T1000 (cell line): ENCODE measurements around the gene HIC1.

ENCODE experiments used
- DNase-seq: peaks from one replicate; lab custom pipeline; 2025; ENCODE audit warnings: mixed read lengths; lab: John Stamatoyannopoulos, UW

Gene HIC1

DNA sequence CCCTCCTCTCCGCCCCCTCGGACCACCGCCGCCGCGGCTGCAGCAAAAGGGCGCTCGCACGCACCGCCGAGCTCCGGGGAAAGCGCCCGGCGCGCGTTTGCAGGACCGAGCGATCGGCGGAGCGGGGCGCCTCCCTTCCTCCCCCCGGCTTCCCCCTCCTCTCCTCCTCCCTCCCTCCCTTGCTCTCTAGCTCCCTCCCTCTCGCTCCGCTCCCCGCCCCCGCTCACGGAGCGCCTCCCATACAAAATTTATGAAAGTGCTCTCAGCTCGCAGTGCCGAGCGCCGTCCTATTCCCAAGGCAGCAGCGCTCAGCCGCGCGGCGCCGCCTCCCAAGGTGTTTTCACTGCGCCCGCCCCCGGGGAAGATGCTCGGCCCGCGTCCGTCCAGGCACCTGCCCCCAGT lies 29.7 kb upstream of the HIC1 start, which contains the start of gene RTN4RL1:
TSS of gene RTN4RL1 (minus strand) at position 115 of the 402 bp plus-strand sequence. CDS start 469 bp downstream, outside the sequence.
- DNase-seq, result peak; percentile 73

- peak; percentile 60 for DNase-seq
These were observed 29.1 kb upstream of the HIC1 start for GRCh38 chr17:2025622-2026309.

- DNase-seq, result no peak
These were observed 27.2 kb upstream of the HIC1 start for GRCh38 chr17:2027528-2028233.

GRCh38 chr17:2028234-2028614 lies 26.7 kb upstream of the HIC1 start:
- DNase-seq, result no peak

DNA sequence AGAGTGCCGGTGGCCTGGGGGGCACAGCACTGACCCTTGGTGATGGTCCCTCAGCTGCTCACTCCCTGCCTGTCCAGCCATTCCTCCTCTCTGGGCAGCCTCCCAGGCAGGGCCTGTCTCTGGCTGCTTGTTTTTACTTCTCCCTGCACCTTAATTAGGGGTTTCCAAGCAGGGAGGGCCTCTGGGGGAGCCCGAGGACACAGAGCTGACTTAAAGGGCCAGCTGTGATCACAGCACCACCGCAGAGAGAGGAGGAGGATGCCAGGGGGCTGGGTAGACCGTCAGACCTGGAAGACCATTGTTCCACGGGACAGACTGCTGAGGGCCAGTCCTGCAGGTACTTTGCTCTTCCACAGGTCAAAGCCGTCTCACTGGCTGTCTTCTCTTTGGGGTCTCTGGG lies 26.2 kb upstream of the HIC1 start:
- DNase-seq, result no peak

GRCh38 chr17:2029911-2030778 lies 24.8 kb upstream of the HIC1 start, which contains the start of gene DPH1:
DPH1 (plus strand) TSS chr17:2030153; CDS start chr17:2030170, 17 bp downstream.
- DNase-seq, result peak; percentile 80

DNA sequence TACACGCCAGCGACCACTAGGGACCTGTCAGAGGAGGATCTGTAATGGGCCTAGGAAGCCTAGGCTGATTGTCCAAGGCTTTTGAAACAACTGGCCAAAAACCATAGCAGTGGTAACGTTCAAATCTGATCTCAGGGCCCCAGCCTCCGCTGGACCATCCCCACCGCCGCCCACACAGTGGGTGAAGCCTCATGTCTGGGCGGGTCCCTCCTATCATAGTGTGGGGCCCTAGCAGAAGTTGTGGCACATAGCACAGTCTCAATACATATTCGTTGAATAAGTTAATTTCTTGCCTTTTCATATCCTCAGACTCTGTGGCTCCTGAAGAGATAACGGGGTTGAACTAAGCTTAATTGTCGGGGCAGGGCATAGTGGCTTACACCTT lies 24.1 kb upstream of the HIC1 start:
- no peak for DNase-seq

GRCh38 chr17:2033153-2033552 lies 21.8 kb upstream of the HIC1 start:
- DNase-seq, result no peak

DNA sequence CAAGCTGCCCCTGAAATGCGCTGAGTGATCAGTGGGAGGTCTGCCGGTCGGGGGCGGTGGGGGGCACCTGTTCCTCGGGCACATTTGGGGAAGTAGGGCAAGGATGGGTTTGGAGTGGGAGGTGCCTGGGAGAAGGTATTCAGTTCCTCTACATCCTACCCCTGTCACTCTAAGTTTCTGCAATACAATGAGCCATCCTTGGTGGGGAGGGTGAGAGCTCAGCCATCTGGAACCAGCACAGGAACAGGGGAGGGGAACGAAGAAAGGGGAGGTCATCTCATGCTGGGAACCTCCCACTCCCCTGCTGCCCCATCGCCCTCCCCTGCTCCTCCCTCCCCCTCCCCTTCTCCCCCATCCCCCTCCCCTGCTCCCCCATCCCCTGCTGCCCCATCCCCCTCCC lies 20.7 kb upstream of the HIC1 start:
- peak; percentile 22 for DNase-seq

- peak; percentile 85 for DNase-seq
These were observed 19.9 kb upstream of the HIC1 start for GRCh38 chr17:2034806-2035540.

- DNase-seq, result no peak
These were observed 19.1 kb upstream of the HIC1 start for GRCh38 chr17:2035541-2036488.

DNA sequence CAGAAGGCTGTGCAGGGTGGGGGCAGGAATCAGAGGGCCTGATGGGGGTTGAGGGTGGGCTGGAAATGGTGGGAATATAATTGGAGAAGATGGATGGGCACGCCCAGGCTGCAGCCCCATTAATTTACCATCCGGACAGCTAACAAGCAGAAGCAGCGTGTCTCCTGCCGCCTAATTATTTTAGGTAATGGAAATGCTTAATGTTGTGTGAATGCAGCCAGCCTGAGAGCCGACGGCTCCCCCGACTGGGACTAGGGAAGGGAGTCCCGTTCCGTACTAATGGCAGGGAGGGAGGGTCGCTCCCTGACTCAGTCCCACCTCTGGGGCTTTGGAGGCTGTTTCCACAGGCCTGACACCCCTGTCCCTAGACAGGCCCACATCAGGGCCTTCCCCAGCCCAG lies 17.7 kb upstream of the HIC1 start:
- DNase-seq, result no peak

DNA sequence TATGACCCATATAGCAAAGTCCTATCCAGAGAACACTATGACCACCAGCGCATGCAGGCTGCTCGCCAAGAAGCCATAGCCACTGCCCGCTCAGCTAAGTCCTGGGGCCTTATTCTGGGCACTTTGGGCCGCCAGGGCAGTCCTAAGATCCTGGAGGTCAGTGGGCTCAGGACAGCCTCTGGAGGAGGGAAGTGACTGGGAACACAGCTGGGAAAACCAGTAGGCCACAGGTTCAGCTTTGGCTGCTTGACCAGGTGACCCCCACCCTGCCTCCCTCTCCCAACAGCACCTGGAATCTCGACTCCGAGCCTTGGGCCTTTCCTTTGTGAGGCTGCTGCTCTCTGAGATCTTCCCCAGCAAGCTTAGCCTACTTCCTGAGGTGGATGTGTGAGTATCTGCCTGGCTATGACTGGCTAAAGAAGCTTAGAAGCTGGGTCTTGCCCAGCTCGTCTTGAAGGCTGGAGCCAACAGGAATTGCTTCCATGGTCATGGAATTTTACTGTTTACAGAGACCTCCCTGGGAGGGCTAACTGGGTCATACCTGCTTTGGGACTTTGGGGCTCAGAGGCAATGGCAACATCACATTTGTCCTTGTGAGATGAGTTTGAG lies 14.6 kb upstream of the HIC1 start:
- DNase-seq, result no peak

- DNase-seq, result no peak
These were observed 13.9 kb upstream of the HIC1 start for GRCh38 chr17:2040942-2041560.

GRCh38 chr17:2041561-2042389 lies 13.1 kb upstream of the HIC1 start, which contains the start of gene OVCA2:
OVCA2 (plus strand) TSS chr17:2042022; CDS start chr17:2042048, 26 bp downstream.
- peak; percentile 92 for DNase-seq

GRCh38 chr17:2042390-2042847 lies 12.5 kb upstream of the HIC1 start:
- DNase-seq, result no peak

- DNase-seq, result no peak
These were observed 12.0 kb upstream of the HIC1 start for GRCh38 chr17:2042933-2043332.

- peak; percentile 33 for DNase-seq
These were observed 11.1 kb upstream of the HIC1 start for GRCh38 chr17:2043785-2044184.
